Chondrocyte (in vitro differentiated cells): ENCODE results near the gene SNRNP200. TPM values are rescaled to one million over a fixed set of nuclear protein-coding genes. Genes with fewer than 3 reads are reported as not detected.

Experiments used
- DNase-seq: peaks from one replicate; pipeline ENCODE4 v3.0.0; 2021; ENCODE audit warnings: mixed read lengths, low spot score
- H3K27ac Mint-ChIP-seq: one replicate; pipeline ENCODE4 v1.8.0; 2021; ENCODE audit warnings: mild to moderate bottlenecking, moderate library complexity, mixed read lengths; ENCODE audit not compliant: unreplicated experiment
- H3K27me3 Mint-ChIP-seq: 2 replicates; pipeline ENCODE4 v1.8.0; 2021; ENCODE audit warnings: low read depth, mixed read lengths
- H3K36me3 Mint-ChIP-seq: 2 replicates; pipeline ENCODE4 v1.8.0; 2021; ENCODE audit warnings: low read depth, mixed read lengths
- H3K4me1 Mint-ChIP-seq: 2 replicates; pipeline ENCODE4 v1.8.0; 2021; ENCODE audit warnings: low read depth, mild to moderate bottlenecking, mixed read lengths
- H3K4me3 Mint-ChIP-seq: one replicate; pipeline ENCODE4 v1.8.0; 2021; ENCODE audit warnings: mild to moderate bottlenecking, moderate library complexity, mixed read lengths; ENCODE audit not compliant: unreplicated experiment
- H3K9me3 Mint-ChIP-seq: 2 replicates; pipeline ENCODE4 v1.8.0; 2021; ENCODE audit warnings: low read depth, mixed read lengths
- total RNA-seq: library from RNA; stranded (reverse); gene quantifications from 3 replicates; pipeline ENCODE4 v1.2.1, GENCODE V29; 2021
- TF ChIP-seq, protein P1 (sequence below): fragments of 200-600 bp; sonication (generic); IDR thresholded peaks from 2 replicates; pipeline ENCODE4 v1.5.0; 2021; ENCODE audit warnings: antibody characterized with exemption, mild to moderate bottlenecking, moderate library complexity

The SNRNP200 gene
- total RNA-seq, 1 donor from 2014 or later = 82.6 TPM

GRCh38 chr2:96265840-96266679 lies 39.3 kb downstream of the SNRNP200 start, which contains the start of the genes CIAO1 and TMEM127:
Gene CIAO1, plus strand, starts transcription at chr2:96266225. Its CDS starts 126 bp downstream, at chr2:96266351.
Gene TMEM127, minus strand, starts transcription at chr2:96265997. Its CDS starts 616 bp downstream, at chr2:96265381.
- Mint-ChIP-seq H3K4me3 (peak within 1 kb of the TSS; percentile 93), H3K9me3 (no peaks in the 10 kb centered on the region), H3K36me3 (peaks cover 9% of the 10 kb centered on the region), H3K27me3 (no peaks in the 10 kb centered on the region), H3K4me1 (peaks cover 31% of the 10 kb centered on the region), H3K27ac (peak within 1 kb of the TSS; percentile 97)
- TF ChIP-seq, protein P1, sequence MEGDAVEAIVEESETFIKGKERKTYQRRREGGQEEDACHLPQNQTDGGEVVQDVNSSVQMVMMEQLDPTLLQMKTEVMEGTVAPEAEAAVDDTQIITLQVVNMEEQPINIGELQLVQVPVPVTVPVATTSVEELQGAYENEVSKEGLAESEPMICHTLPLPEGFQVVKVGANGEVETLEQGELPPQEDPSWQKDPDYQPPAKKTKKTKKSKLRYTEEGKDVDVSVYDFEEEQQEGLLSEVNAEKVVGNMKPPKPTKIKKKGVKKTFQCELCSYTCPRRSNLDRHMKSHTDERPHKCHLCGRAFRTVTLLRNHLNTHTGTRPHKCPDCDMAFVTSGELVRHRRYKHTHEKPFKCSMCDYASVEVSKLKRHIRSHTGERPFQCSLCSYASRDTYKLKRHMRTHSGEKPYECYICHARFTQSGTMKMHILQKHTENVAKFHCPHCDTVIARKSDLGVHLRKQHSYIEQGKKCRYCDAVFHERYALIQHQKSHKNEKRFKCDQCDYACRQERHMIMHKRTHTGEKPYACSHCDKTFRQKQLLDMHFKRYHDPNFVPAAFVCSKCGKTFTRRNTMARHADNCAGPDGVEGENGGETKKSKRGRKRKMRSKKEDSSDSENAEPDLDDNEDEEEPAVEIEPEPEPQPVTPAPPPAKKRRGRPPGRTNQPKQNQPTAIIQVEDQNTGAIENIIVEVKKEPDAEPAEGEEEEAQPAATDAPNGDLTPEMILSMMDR = peak; percentile 67
- peak; percentile 100 for DNase-seq

DNA sequence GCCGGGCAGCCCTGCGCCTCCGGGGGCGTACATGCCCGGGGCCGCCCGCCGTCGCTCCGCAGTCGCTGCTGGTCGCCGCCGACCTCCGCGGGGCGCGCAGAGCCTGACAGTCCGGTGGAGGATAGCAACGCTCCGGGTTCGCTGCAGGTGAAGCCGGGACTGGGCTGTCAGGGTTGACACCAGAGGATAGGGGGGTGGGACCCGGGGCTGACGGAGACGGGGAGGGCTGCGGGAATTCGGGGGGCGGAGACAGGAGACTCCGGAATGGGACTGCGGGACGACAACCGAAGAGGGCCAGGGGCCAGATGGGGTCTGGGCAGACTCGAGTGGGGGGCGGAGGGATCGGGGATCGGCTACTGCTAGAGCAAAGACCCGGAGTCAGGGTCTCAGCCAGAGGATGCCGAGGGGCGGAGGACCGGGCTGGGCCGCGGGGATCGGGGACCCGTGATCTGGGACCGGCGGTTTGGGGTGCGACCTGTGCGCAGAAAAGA lies 40.0 kb downstream of the SNRNP200 start:
- DNase-seq = no peak
- H3K4me1 Mint-ChIP-seq = peaks cover 37% of the 10 kb centered on the region
- peaks cover 8% of the 10 kb centered on the region for H3K36me3 Mint-ChIP-seq
- TF ChIP-seq, protein P1 = no peak
- H3K27me3 Mint-ChIP-seq = no peaks in the 10 kb centered on the region
- peak overlapping the region; percentile 93 for H3K4me3 Mint-ChIP-seq
- no peaks in the 10 kb centered on the region for H3K9me3 Mint-ChIP-seq
- H3K27ac Mint-ChIP-seq = peak overlapping the region; percentile 97

- TF ChIP-seq, protein P1 = peak; percentile 78
- H3K36me3 Mint-ChIP-seq = peaks cover 7% of the 10 kb centered on the region
- peak overlapping the region; percentile 83 for H3K27ac Mint-ChIP-seq
- DNase-seq = no peak
- peaks cover 43% of the 10 kb centered on the region for H3K4me1 Mint-ChIP-seq
- H3K27me3 Mint-ChIP-seq = no peaks in the 10 kb centered on the region
- peak overlapping the region; percentile 74 for H3K4me3 Mint-ChIP-seq
- H3K9me3 Mint-ChIP-seq = no peaks in the 10 kb centered on the region
These were observed 40.5 kb downstream of the SNRNP200 start for GRCh38 chr2:96264656-96265348.

DNA sequence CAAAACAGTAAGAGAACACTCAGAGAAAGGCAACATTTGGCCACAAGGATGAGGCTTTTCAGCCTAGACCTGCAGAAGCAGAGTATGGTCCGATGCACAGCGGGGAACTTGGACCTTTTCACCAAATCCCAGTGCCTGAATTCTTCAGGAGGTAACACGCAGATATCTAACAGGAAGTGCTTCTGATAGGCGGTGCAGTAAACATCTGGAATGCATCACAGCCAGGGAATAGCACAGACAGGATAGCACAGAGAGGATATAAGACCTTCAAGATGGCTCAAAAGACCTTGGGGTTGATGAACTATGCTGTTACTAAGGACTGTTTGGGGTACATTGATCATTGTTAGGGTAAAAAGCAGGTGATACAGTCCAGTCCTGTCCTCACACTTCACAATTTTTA lies 41.3 kb downstream of the SNRNP200 start:
- no peak for DNase-seq
- Mint-ChIP-seq H3K9me3 (no peaks in the 10 kb centered on the region), H3K4me1 (peaks cover 50% of the 10 kb centered on the region), H3K4me3 (peak overlapping the region; percentile 74), H3K27ac (no peak overlapping the region), H3K36me3 (peaks cover 6% of the 10 kb centered on the region), H3K27me3 (no peaks in the 10 kb centered on the region)
- TF ChIP-seq, protein P1 = no peak

- no peaks in the 10 kb centered on the region for H3K27me3 Mint-ChIP-seq
- H3K9me3 Mint-ChIP-seq = no peaks in the 10 kb centered on the region
- H3K4me3 Mint-ChIP-seq = no peak overlapping the region
- DNase-seq = no peak
- no peak overlapping the region for H3K27ac Mint-ChIP-seq
- H3K36me3 Mint-ChIP-seq = no peaks in the 10 kb centered on the region
- TF ChIP-seq, protein P1 = no peak
- H3K4me1 Mint-ChIP-seq = peaks cover 68% of the 10 kb centered on the region
These were observed 43.0 kb downstream of the SNRNP200 start for GRCh38 chr2:96262306-96262705.
